Pancreas (tissue), 10 donors: Measurements from ENCODE around the gene METTL21A. TPM values are rescaled to one million over a fixed set of nuclear protein-coding genes. Genes with fewer than 3 reads are reported as not detected.

Experiments
- ATAC-seq, 4 donors: fragments of 200-7000 bp; cut with Tn5 transposase; one replicate each; pipeline versions ENCODE4 v1.8.0 to v1.9.1; 2020; ENCODE audit warnings: mild to moderate bottlenecking in 4 of 4, moderate library complexity in 4 of 4
- DNase-seq, 6 donors: peaks; one replicate each; pipeline ENCODE4 v3.0.0-alpha.2; 2020
- FAIRE-seq: peaks from 2 replicates; lab custom pipeline; 2012; peaks lifted over from hg19 to GRCh38; lab: Jason Lieb, UNC
- H3K27ac ChIP-seq, 4 donors: fragments of 200-600 bp; sonication (generic); 1 replicate in 3 of 4; 2 replicates in 1 of 4; pipeline versions ENCODE4 v1.5.0 to v1.8.0; 2020
- H3K27me3 ChIP-seq, 4 donors: fragments of 200-600 bp; one replicate each; pipeline ENCODE4 v1.8.0; 2021
- H3K36me3 ChIP-seq, 3 donors: fragments of 200-600 bp; sonication (generic) in 1 of 3; one replicate each; pipeline versions ENCODE4 v1.5.0 to v1.8.0; 2020 to 2021
- H3K4me1 ChIP-seq, 3 donors: fragments of 200-600 bp; one replicate each; pipeline ENCODE4 v1.8.0; 2021
- H3K4me3 ChIP-seq, 4 donors: fragments of 200-600 bp; sonication (generic) in 2 of 4; one replicate each; pipeline versions ENCODE4 v1.5.0 to v1.8.0; 2020 to 2021
- H3K9me3 ChIP-seq, 4 donors: fragments of 200-600 bp; one replicate each; pipeline ENCODE4 v1.8.0; 2021
- WGBS, 2 donors: extraction: QIAGEN DNeasy Blood & Tissue Kit; methylation state at CpG; one replicate each; pipeline ENCODE4 v1.1.7; 2013; 5-methylcytosine and 5-hydroxymethylcytosine counted together
- intact Hi-C, 3 donors: fragments of 100-400 bp; cut with DNase I; formaldehyde crosslinking; loops; one replicate each; pipeline versions ENCODE4 v1.11.1 to v1.14.2; 2022
- polyA plus RNA-seq, 2 donors: library from polyadenylated mRNA; stranded (reverse); fragments of 200-250 nt; gene quantifications; one replicate each; pipeline ENCODE4 v1.2.3, GENCODE V29; 2013
- total RNA-seq, 6 donors: library from RNA; stranded (reverse); fragmentation: NEBNext Ultra II Directional in 4 of 6; extraction: Animal tissue kit (Norgen Biotek cat#: 25700) in 4 of 6; gene quantifications; one replicate each; pipeline versions ENCODE4 v1.2.1 to v1.2.4, GENCODE V29; 2021 to 2023
- TF ChIP-seq, protein P1 (sequence below), 4 donors: fragments of 200-600 bp; sonication (generic) in 3 of 4; IDR thresholded peaks; one replicate each; pipeline versions ENCODE4 v1.5.0 to v1.8.0; 2021; ENCODE audit warnings: antibody characterized with exemption in 4 of 4
- donor health status: healthy with polysubstance abuse.
- donor health status: DM: no; HTN: no; CAD: no; lungs with moderate emphysema.
- donor health status: DM: no; HTN: no; CAD: no.
- donor health status: control.
- donor health status: control.
- donor health status: Bipolar disorder and iron deficiency.
- donor health status: DM: yes; HTN: yes; CAD: no.
- donor health status: DM: no; HTN: no; CAD: no.
- donor health status: DM: no; HTN: no; CAD: no.
- donor health status: DM: yes; HTN: yes; CAD: no.

Gene METTL21A
- total RNA-seq (1 to 10 TPM; 4.2 to 9.1 (median 5.2) TPM), polyA plus RNA-seq (1 to 10 TPM; 6.0 to 8.2 TPM)

DNA sequence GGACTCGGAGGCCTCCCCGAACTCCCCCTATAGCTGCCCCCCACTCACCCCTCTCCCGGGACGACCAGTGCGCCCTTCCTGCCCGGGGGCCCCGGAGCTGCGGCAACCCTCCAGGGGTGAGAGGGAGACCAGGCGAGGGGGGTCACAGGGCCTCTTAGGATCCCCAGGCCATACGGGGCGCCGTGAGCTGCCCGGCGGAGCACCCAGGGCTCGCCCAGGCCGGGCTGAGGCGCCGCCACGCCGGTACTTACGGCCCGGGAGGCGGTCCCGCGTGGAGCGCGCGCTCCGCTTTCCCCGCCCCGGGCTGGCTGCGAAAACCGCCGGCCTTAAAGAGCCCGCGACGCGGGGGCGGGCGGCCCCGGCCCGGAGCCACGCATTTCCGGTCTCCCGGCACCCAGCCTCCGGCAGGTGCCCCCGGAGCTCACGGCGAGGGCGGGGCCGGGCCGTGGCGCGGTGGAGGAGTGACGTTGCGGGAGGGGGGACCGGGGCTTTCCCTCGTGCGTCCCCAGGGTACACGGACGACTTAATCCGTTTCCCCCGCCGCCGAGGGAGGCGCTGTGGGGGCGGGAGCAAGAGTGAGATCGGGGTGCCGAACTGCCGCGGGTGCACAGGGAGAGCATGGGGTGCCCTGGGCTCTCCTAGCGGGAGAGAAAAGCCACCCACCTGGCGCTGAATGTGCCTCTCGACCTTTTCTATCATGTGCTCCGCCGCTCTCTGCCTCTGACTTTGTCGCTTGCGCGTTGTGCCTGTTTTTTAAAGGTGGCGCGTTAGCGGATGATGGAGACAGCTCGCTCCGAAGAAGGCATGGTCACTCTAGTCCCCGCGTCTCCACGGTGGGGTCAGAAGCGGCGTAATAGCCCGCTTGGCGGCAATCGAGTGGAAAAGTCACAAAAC is at the start of gene METTL21A:
METTL21A (minus strand) TSS at position 381 of the 894 bp plus-strand sequence. CDS start 1,019 bp downstream, outside the sequence.
- DNase-seq (peak; percentile 91 to 95 (median 93)), FAIRE-seq (no peak), ATAC-seq (peak; percentile 82 to 89 (median 89))
- H3K4me1 ChIP-seq, result peaks cover 0 to 7% (median 5%) of the 10 kb centered on the region in 3 donors
- H3K36me3 ChIP-seq, result no peaks in the 10 kb centered on the region
- intact Hi-C loops, result no loop called here
- peak within 1 kb of the TSS; percentile 87 to 98 (median 94) for H3K4me3 ChIP-seq
- peak within 1 kb of the TSS; percentile 65 to 98 (median 93) for H3K27ac ChIP-seq
- no peaks in the 10 kb centered on the region for H3K27me3 ChIP-seq
- TF ChIP-seq, protein P1, sequence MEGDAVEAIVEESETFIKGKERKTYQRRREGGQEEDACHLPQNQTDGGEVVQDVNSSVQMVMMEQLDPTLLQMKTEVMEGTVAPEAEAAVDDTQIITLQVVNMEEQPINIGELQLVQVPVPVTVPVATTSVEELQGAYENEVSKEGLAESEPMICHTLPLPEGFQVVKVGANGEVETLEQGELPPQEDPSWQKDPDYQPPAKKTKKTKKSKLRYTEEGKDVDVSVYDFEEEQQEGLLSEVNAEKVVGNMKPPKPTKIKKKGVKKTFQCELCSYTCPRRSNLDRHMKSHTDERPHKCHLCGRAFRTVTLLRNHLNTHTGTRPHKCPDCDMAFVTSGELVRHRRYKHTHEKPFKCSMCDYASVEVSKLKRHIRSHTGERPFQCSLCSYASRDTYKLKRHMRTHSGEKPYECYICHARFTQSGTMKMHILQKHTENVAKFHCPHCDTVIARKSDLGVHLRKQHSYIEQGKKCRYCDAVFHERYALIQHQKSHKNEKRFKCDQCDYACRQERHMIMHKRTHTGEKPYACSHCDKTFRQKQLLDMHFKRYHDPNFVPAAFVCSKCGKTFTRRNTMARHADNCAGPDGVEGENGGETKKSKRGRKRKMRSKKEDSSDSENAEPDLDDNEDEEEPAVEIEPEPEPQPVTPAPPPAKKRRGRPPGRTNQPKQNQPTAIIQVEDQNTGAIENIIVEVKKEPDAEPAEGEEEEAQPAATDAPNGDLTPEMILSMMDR (IDR thresholded peaks at IDR 0.05), result peak in 3 of 4 donors; percentile 8 to 37 (median 27)
- H3K9me3 ChIP-seq, result no peaks in the 10 kb centered on the region
- WGBS, 2 donors, result 0% methylated on average over 61 to 92 of the region's 92 CpGs

DNA sequence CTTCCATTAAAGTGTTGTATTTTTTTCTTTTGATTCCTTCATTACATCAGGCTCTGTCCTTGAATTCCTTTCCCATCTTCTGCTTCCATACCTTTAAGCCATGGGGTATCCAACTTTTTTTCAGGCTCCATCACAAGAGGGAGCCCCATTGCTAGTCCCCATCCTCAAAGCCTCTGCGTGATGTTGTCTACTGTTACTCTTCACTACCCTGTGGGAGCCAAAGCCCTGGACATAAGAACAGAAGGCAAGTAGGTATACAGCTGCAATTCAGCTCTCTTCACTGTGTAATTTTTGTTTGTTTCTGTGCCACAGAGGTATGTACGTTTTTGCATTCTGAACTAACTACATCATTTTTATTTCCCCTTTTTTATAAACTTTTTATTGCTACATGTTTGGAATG is 49.6 kb upstream of the METTL21A start:
- DNase-seq (no peak), FAIRE-seq (no peak), ATAC-seq (no peak)
- WGBS, 2 donors, result 72 to 75% methylated on average over 2 of the region's 2 CpGs
- Histone ChIP-seq H3K4me1 (peaks cover 0 to 7% (median 0%) of the 10 kb centered on the region in 3 donors), H3K27me3 (no peaks in the 10 kb centered on the region), H3K36me3 (no peaks in the 10 kb centered on the region), H3K27ac (no peak overlapping the region), H3K4me3 (no peak overlapping the region), H3K9me3 (no peaks in the 10 kb centered on the region)
- TF ChIP-seq, protein P1 (IDR thresholded peaks at IDR 0.05), result no peak
- intact Hi-C loops, result no loop called here

- no peaks in the 10 kb centered on the region for H3K36me3 ChIP-seq
- ATAC-seq (no peak), DNase-seq (no peak), FAIRE-seq (no peak)
- TF ChIP-seq, protein P1 (IDR thresholded peaks at IDR 0.05), result no peak
- peaks cover 0 to 7% (median 0%) of the 10 kb centered on the region in 3 donors for H3K4me1 ChIP-seq
- no peaks in the 10 kb centered on the region for H3K9me3 ChIP-seq
- no peak overlapping the region for H3K27ac ChIP-seq
- no peaks in the 10 kb centered on the region for H3K27me3 ChIP-seq
- no peak overlapping the region for H3K4me3 ChIP-seq
- intact Hi-C loops, result no loop called here
Observed at GRCh38 chr2:207674266-207674774, 49.1 kb upstream of the METTL21A start.

DNA sequence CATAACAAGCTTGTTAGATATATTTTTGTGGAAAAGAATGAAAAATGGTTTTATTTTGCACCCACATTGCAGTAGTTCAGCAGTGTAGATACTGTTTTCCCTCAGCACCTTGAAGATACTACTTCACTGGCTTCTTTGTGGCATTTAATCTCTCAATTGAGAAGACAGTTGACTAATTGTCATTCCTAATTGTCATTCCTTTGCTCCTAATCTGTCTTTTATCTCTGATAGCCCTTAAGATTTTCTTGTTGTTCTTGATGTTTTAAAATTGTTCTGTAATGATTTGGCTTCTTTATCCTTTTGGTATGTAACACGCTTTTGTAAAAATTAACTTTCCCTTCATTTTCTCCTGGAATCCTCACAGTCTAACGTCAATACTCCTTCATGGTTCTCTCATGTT is 48.2 kb upstream of the METTL21A start:
- WGBS, 2 donors, result 47 to 79% methylated on average over 2 of the region's 2 CpGs
- Histone ChIP-seq H3K27ac (no peak overlapping the region), H3K9me3 (no peaks in the 10 kb centered on the region), H3K4me3 (no peak overlapping the region), H3K4me1 (peaks cover 0 to 7% (median 0%) of the 10 kb centered on the region in 3 donors), H3K36me3 (no peaks in the 10 kb centered on the region), H3K27me3 (no peaks in the 10 kb centered on the region)
- no peak for DNase-seq
- TF ChIP-seq, protein P1 (IDR thresholded peaks at IDR 0.05), result no peak
- intact Hi-C loops, result no loop called here
- FAIRE-seq, result no peak
- no peak for ATAC-seq
